Mesendoderm (in vitro differentiated cells): ENCODE measurements around the gene GRIP1.

Source experiments
- DNase-seq: peaks from one replicate; pipeline ENCODE4 v3.0.0; 2013
- H2AK5ac ChIP-seq: 2 replicates; pipeline ENCODE4 v1.6.1; 2013; ENCODE audit warnings: low read length, inconsistent platforms
- H2BK120ac ChIP-seq: 2 replicates; pipeline ENCODE4 v1.6.1; 2013; ENCODE audit warnings: low read depth, mild to moderate bottlenecking, low read length, moderate library complexity, mixed read lengths
- H2BK15ac ChIP-seq: replicated peaks from 2 replicates; pipeline ENCODE4 v1.6.1; 2013; ENCODE audit warnings: low read depth, mild to moderate bottlenecking, moderate library complexity
- H2BK5ac ChIP-seq: 2 replicates; pipeline ENCODE4 v1.6.1; 2013; ENCODE audit warnings: low read length, inconsistent platforms
- H3K18ac ChIP-seq: 2 replicates; pipeline ENCODE4 v1.6.1; 2013; ENCODE audit warnings: mild to moderate bottlenecking, low read length, mixed read lengths
- H3K23ac ChIP-seq: one replicate; pipeline ENCODE4 v1.6.1; 2013; ENCODE audit warnings: low read length
- H3K27ac ChIP-seq: 2 replicates; pipeline ENCODE4 v1.5.1; 2013; ENCODE audit warnings: low read depth, mild to moderate bottlenecking, inconsistent platforms, low read length, moderate library complexity
- H3K27me3 ChIP-seq: 2 replicates; pipeline ENCODE4 v1.6.1; 2013; ENCODE audit warnings: low read length, control low read depth, mild to moderate bottlenecking, inconsistent platforms; ENCODE audit not compliant: insufficient read depth, poor library complexity
- H3K36me3 ChIP-seq: 2 replicates; pipeline ENCODE4 v1.6.1; 2013; ENCODE audit warnings: low read length, inconsistent platforms; ENCODE audit not compliant: control insufficient read depth, insufficient read depth
- H3K4ac ChIP-seq: one replicate; pipeline ENCODE4 v1.6.1; 2013; ENCODE audit warnings: low read depth, mild to moderate bottlenecking, low read length, moderate library complexity
- H3K4me1 ChIP-seq: 2 replicates; pipeline ENCODE4 v1.6.1; 2013; ENCODE audit warnings: low read depth, low read length, inconsistent platforms; ENCODE audit not compliant: control insufficient read depth
- H3K4me2 ChIP-seq: 2 replicates; pipeline ENCODE4 v1.6.1; 2013; ENCODE audit warnings: low read length
- H3K4me3 ChIP-seq: 2 replicates; pipeline ENCODE4 v1.5.1; 2013; ENCODE audit warnings: mild to moderate bottlenecking, low read length
- H3K56ac ChIP-seq: one replicate; pipeline ENCODE4 v1.6.1; 2013; ENCODE audit warnings: low read length
- H3K79me1 ChIP-seq: 2 replicates; pipeline ENCODE4 v1.6.1; 2013; ENCODE audit warnings: low read length, inconsistent platforms
- H3K79me2 ChIP-seq: 2 replicates; pipeline ENCODE4 v1.6.1; 2013; ENCODE audit warnings: mild to moderate bottlenecking, low read length; ENCODE audit not compliant: control insufficient read depth, insufficient read depth
- H3K9ac ChIP-seq: 2 replicates; pipeline ENCODE4 v1.6.1; 2013; ENCODE audit warnings: low read length, inconsistent platforms
- H4K5ac ChIP-seq: one replicate; pipeline ENCODE4 v1.6.1; 2013; ENCODE audit warnings: low read length
- H4K8ac ChIP-seq: one replicate; pipeline ENCODE4 v1.6.1; 2013; ENCODE audit warnings: low read depth, mild to moderate bottlenecking, control low read depth, low read length, moderate library complexity
- WGBS: extraction: QIAGEN DNeasy Blood & Tissue Kit; methylation state at CpG from one replicate; pipeline ENCODE4 v1.1.7; 2013; ENCODE audit warnings: low lambda C conversion rate, missing lambda C conversion rate; ENCODE audit not compliant: insufficient coverage; ENCODE audit errors: extremely low coverage; 5-methylcytosine and 5-hydroxymethylcytosine counted together

GRIP1 gene

GRCh38 chr12:66398931-66399910 is 279.7 kb downstream of the GRIP1 start:
- H3K9ac ChIP-seq = no peak overlapping the region
- no peak overlapping the region for H3K4me2 ChIP-seq
- H2AK5ac ChIP-seq = no peak overlapping the region
- H3K4me1 ChIP-seq = no peaks in the 10 kb centered on the region
- no peak overlapping the region for H3K18ac ChIP-seq
- H2BK120ac ChIP-seq = no peak overlapping the region
- H3K79me1 ChIP-seq = no peaks in the 10 kb centered on the region
- no peak overlapping the region for H3K4ac ChIP-seq
- DNase-seq = no peak
- peak overlapping the region; percentile 6 for H4K8ac ChIP-seq
- H3K4me3 ChIP-seq = no peak overlapping the region
- no peak overlapping the region for H2BK5ac ChIP-seq
- H4K5ac ChIP-seq = no peak overlapping the region
- H3K27me3 ChIP-seq = no peaks in the 10 kb centered on the region
- no peak overlapping the region for H3K23ac ChIP-seq
- H3K36me3 ChIP-seq = no peaks in the 10 kb centered on the region
- whole genome bisulfite sequencing = no CpG with 5 or more reads among the region's 10 CpGs
- no peak overlapping the region for H2BK15ac ChIP-seq
- H3K56ac ChIP-seq = no peak overlapping the region
- no peaks in the 10 kb centered on the region for H3K79me2 ChIP-seq
- H3K27ac ChIP-seq = no peak overlapping the region

- Histone ChIP-seq H3K23ac (no peak overlapping the region), H3K79me2 (no peaks in the 10 kb centered on the region), H3K9ac (no peak overlapping the region), H3K27me3 (no peaks in the 10 kb centered on the region), H4K8ac (no peak overlapping the region), H2BK15ac (no peak overlapping the region), H3K4me3 (no peak overlapping the region), H2BK120ac (no peak overlapping the region), H3K18ac (no peak overlapping the region), H3K4ac (no peak overlapping the region), H3K4me1 (no peaks in the 10 kb centered on the region), H4K5ac (no peak overlapping the region), H2BK5ac (no peak overlapping the region), H3K56ac (no peak overlapping the region), H3K79me1 (no peaks in the 10 kb centered on the region), H3K36me3 (no peaks in the 10 kb centered on the region), H2AK5ac (no peak overlapping the region), H3K4me2 (no peak overlapping the region), H3K27ac (no peak overlapping the region)
- no peak for DNase-seq
- WGBS = 100% methylated on average over 1 of the region's 5 CpGs
These were observed 281.1 kb downstream of the GRIP1 start for GRCh38 chr12:66397574-66398290.

- Histone ChIP-seq H3K4me3 (no peak overlapping the region), H3K36me3 (no peaks in the 10 kb centered on the region), H3K4me1 (no peaks in the 10 kb centered on the region), H3K4ac (peak overlapping the region; percentile 9), H3K56ac (no peak overlapping the region), H3K27ac (no peak overlapping the region), H2BK15ac (no peak overlapping the region), H3K79me2 (no peaks in the 10 kb centered on the region), H3K9ac (no peak overlapping the region), H2BK120ac (no peak overlapping the region), H3K79me1 (no peaks in the 10 kb centered on the region), H2BK5ac (no peak overlapping the region), H4K5ac (no peak overlapping the region), H3K4me2 (no peak overlapping the region), H3K18ac (no peak overlapping the region), H3K27me3 (no peaks in the 10 kb centered on the region), H4K8ac (no peak overlapping the region), H2AK5ac (no peak overlapping the region), H3K23ac (no peak overlapping the region)
- DNase-seq = no peak
- WGBS = no CpG with 5 or more reads among the region's 5 CpGs
These were observed 285.0 kb downstream of the GRIP1 start for GRCh38 chr12:66393890-66394289.

GRCh38 chr12:66392266-66392915 is 286.5 kb downstream of the GRIP1 start:
- Histone ChIP-seq H3K18ac (no peak overlapping the region), H3K9ac (no peak overlapping the region), H3K56ac (no peak overlapping the region), H3K23ac (no peak overlapping the region), H3K79me1 (no peaks in the 10 kb centered on the region), H2BK15ac (no peak overlapping the region), H3K4me3 (no peak overlapping the region), H4K5ac (no peak overlapping the region), H3K36me3 (no peaks in the 10 kb centered on the region), H2BK5ac (no peak overlapping the region), H2BK120ac (no peak overlapping the region), H3K4ac (no peak overlapping the region), H3K27ac (no peak overlapping the region), H3K4me1 (no peaks in the 10 kb centered on the region), H3K79me2 (no peaks in the 10 kb centered on the region), H3K4me2 (no peak overlapping the region), H4K8ac (no peak overlapping the region), H3K27me3 (no peaks in the 10 kb centered on the region), H2AK5ac (no peak overlapping the region)
- WGBS = no CpG with 5 or more reads among the region's 6 CpGs
- DNase-seq = no peak

- H3K4me1 ChIP-seq = no peaks in the 10 kb centered on the region
- H3K9ac ChIP-seq = no peak overlapping the region
- no peak overlapping the region for H3K18ac ChIP-seq
- no peak for DNase-seq
- H3K79me2 ChIP-seq = no peaks in the 10 kb centered on the region
- no peak overlapping the region for H2BK120ac ChIP-seq
- H2AK5ac ChIP-seq = no peak overlapping the region
- no peak overlapping the region for H3K27ac ChIP-seq
- no peaks in the 10 kb centered on the region for H3K27me3 ChIP-seq
- no peaks in the 10 kb centered on the region for H3K79me1 ChIP-seq
- H4K8ac ChIP-seq = no peak overlapping the region
- no peak overlapping the region for H2BK15ac ChIP-seq
- no peak overlapping the region for H3K23ac ChIP-seq
- H3K56ac ChIP-seq = no peak overlapping the region
- H3K36me3 ChIP-seq = no peaks in the 10 kb centered on the region
- no peak overlapping the region for H3K4me3 ChIP-seq
- H3K4ac ChIP-seq = no peak overlapping the region
- no peak overlapping the region for H4K5ac ChIP-seq
- no peak overlapping the region for H3K4me2 ChIP-seq
- no CpG with 5 or more reads among the region's 2 CpGs for WGBS
- no peak overlapping the region for H2BK5ac ChIP-seq
These were observed 290.4 kb downstream of the GRIP1 start for GRCh38 chr12:66388517-66388916.
